Activated naive CD8-positive, alpha-beta T cell treated with anti-CD3 and anti-CD28 coated beads, Interleukin-2, amount 10 ng/mL, durations not matched to agents 7 days and 5 days (primary cell): ENCODE measurements around the gene GNA12. TPM values are rescaled to one million over a fixed set of nuclear protein-coding genes. Genes with fewer than 3 reads are reported as not detected.

Experiments
- ATAC-seq: fragments of 150-1000 bp; cut with Tn5 transposase; one replicate; pipeline ENCODE4 v1.10.0; 2021; ENCODE audit warnings: low read depth, moderate library complexity
- POLR2A ChIA-PET: fragments of 350-600 bp; sonication (Branson Sonifier 250); formaldehyde crosslinking; loops from one replicate; lab custom pipeline; 2021; ENCODE audit warnings: antibody characterized with exemption; lab: Charles Lee
- DNase-seq: peaks from one replicate; pipeline ENCODE4 v3.0.0; 2021
- H3K27ac Mint-ChIP-seq: one replicate; pipeline ENCODE4 v1.8.0; 2022; ENCODE audit warnings: mild to moderate bottlenecking, mixed read lengths
- H3K27me3 Mint-ChIP-seq: one replicate; pipeline ENCODE4 v1.8.0; 2022; ENCODE audit warnings: mild to moderate bottlenecking, moderate library complexity, mixed read lengths
- H3K36me3 Mint-ChIP-seq: one replicate; pipeline ENCODE4 v1.8.0; 2021; ENCODE audit warnings: mild to moderate bottlenecking, mixed read lengths
- H3K4me1 Mint-ChIP-seq: one replicate; pipeline ENCODE4 v1.8.0; 2021; ENCODE audit warnings: mixed read lengths
- H3K4me3 Mint-ChIP-seq: one replicate; pipeline ENCODE4 v1.8.0; 2022; ENCODE audit warnings: mild to moderate bottlenecking, moderate library complexity, mixed read lengths
- H3K9me3 Mint-ChIP-seq: one replicate; pipeline ENCODE4 v1.8.0; 2021; ENCODE audit warnings: mixed read lengths
- total RNA-seq, 2 experiments: library from RNA; stranded (reverse); gene quantifications; one replicate each; pipeline ENCODE4 v1.2.3, GENCODE V29; 2021

Gene GNA12
- total RNA-seq, 2 experiments from 2014 or later, result 14.5 to 17.4 TPM

- Mint-ChIP-seq H3K27ac (no peak overlapping the region), H3K4me3 (no peak overlapping the region), H3K9me3 (no peaks in the 10 kb centered on the region), H3K27me3 (no peaks in the 10 kb centered on the region), H3K4me1 (peaks cover 2% of the 10 kb centered on the region), H3K36me3 (no peaks in the 10 kb centered on the region)
- ATAC-seq (no peak), DNase-seq (no peak)
- POLR2A ChIA-PET, result no interaction called here
These were observed 29.7 kb downstream of the GNA12 start for GRCh38 chr7:2814186-2814945.

- Mint-ChIP-seq H3K27ac (no peak overlapping the region), H3K9me3 (no peaks in the 10 kb centered on the region)
These were observed 30.5 kb downstream of the GNA12 start for GRCh38 chr7:2813350-2814185.

GRCh38 chr7:2812831-2813230, 31.3 kb downstream of the GNA12 start:
- H3K36me3 Mint-ChIP-seq, result no peaks in the 10 kb centered on the region
- no peaks in the 10 kb centered on the region for H3K9me3 Mint-ChIP-seq
- H3K4me1 Mint-ChIP-seq, result peaks cover 2% of the 10 kb centered on the region
- POLR2A ChIA-PET, result no interaction called here
- ATAC-seq, result no peak
- H3K27ac Mint-ChIP-seq, result no peak overlapping the region
- H3K4me3 Mint-ChIP-seq, result no peak overlapping the region
- no peaks in the 10 kb centered on the region for H3K27me3 Mint-ChIP-seq
- DNase-seq, result no peak

More at GRCh38 chr7:2813350-2814185, 30.5 kb downstream of the GNA12 start:
- DNase-seq (no peak), ATAC-seq (no peak)
- POLR2A ChIA-PET, result no interaction called here
- Mint-ChIP-seq H3K4me1 (peaks cover 2% of the 10 kb centered on the region), H3K27me3 (no peaks in the 10 kb centered on the region), H3K36me3 (no peaks in the 10 kb centered on the region), H3K4me3 (no peak overlapping the region)

- no peaks in the 10 kb centered on the region for H3K36me3 Mint-ChIP-seq
- no peak for ATAC-seq
- H3K4me3 Mint-ChIP-seq, result no peak overlapping the region
- no peak overlapping the region for H3K27ac Mint-ChIP-seq
- H3K9me3 Mint-ChIP-seq, result no peaks in the 10 kb centered on the region
- no peaks in the 10 kb centered on the region for H3K27me3 Mint-ChIP-seq
- peaks cover 2% of the 10 kb centered on the region for H3K4me1 Mint-ChIP-seq
- POLR2A ChIA-PET, result no interaction called here
- DNase-seq, result no peak
These were observed 32.0 kb downstream of the GNA12 start for GRCh38 chr7:2812114-2812487.

GRCh38 chr7:2811476-2812113, 32.5 kb downstream of the GNA12 start:
- Mint-ChIP-seq H3K27ac (no peak overlapping the region), H3K36me3 (no peaks in the 10 kb centered on the region), H3K4me1 (peaks cover 2% of the 10 kb centered on the region), H3K9me3 (no peaks in the 10 kb centered on the region), H3K27me3 (no peaks in the 10 kb centered on the region), H3K4me3 (no peak overlapping the region)
- ATAC-seq (no peak), DNase-seq (no peak)
- POLR2A ChIA-PET, result no interaction called here

- no peak for DNase-seq
- no peak for ATAC-seq
- Mint-ChIP-seq H3K4me3 (no peak overlapping the region), H3K36me3 (no peaks in the 10 kb centered on the region), H3K27ac (no peak overlapping the region), H3K9me3 (no peaks in the 10 kb centered on the region), H3K27me3 (no peaks in the 10 kb centered on the region), H3K4me1 (peaks cover 2% of the 10 kb centered on the region)
- POLR2A ChIA-PET, result no interaction called here
These were observed 33.3 kb downstream of the GNA12 start for GRCh38 chr7:2810682-2811415.

GRCh38 chr7:2809903-2810625, 34.0 kb downstream of the GNA12 start:
- Mint-ChIP-seq H3K27ac (no peak overlapping the region), H3K4me3 (no peak overlapping the region), H3K27me3 (no peaks in the 10 kb centered on the region), H3K36me3 (no peaks in the 10 kb centered on the region), H3K9me3 (no peaks in the 10 kb centered on the region), H3K4me1 (peaks cover 2% of the 10 kb centered on the region)
- no peak for ATAC-seq
- no peak for DNase-seq
- POLR2A ChIA-PET, result no interaction called here

GRCh38 chr7:2808891-2809665, 35.0 kb downstream of the GNA12 start:
- Mint-ChIP-seq H3K4me1 (peaks cover 2% of the 10 kb centered on the region), H3K27ac (no peak overlapping the region), H3K4me3 (no peak overlapping the region), H3K36me3 (no peaks in the 10 kb centered on the region), H3K27me3 (no peaks in the 10 kb centered on the region), H3K9me3 (no peaks in the 10 kb centered on the region)
- POLR2A ChIA-PET, result no interaction called here
- DNase-seq, result no peak
- no peak for ATAC-seq

GRCh38 chr7:2807845-2808772, 36.0 kb downstream of the GNA12 start:
- no peaks in the 10 kb centered on the region for H3K27me3 Mint-ChIP-seq
- ATAC-seq, result no peak
- POLR2A ChIA-PET, result no interaction called here

GRCh38 chr7:2807460-2807844, 36.7 kb downstream of the GNA12 start:
- no peaks in the 10 kb centered on the region for H3K36me3 Mint-ChIP-seq
- H3K4me1 Mint-ChIP-seq, result peaks cover 2% of the 10 kb centered on the region
- no peak overlapping the region for H3K27ac Mint-ChIP-seq
- DNase-seq (no peak), ATAC-seq (no peak)
- no peaks in the 10 kb centered on the region for H3K27me3 Mint-ChIP-seq
- no peaks in the 10 kb centered on the region for H3K9me3 Mint-ChIP-seq
- POLR2A ChIA-PET, result no interaction called here
- H3K4me3 Mint-ChIP-seq, result no peak overlapping the region

More at GRCh38 chr7:2807845-2808772, 36.0 kb downstream of the GNA12 start:
- no peak overlapping the region for H3K27ac Mint-ChIP-seq
- no peaks in the 10 kb centered on the region for H3K9me3 Mint-ChIP-seq
- DNase-seq, result no peak
- no peaks in the 10 kb centered on the region for H3K36me3 Mint-ChIP-seq
- no peak overlapping the region for H3K4me3 Mint-ChIP-seq
- peaks cover 2% of the 10 kb centered on the region for H3K4me1 Mint-ChIP-seq

GRCh38 chr7:2806571-2806970, 37.5 kb downstream of the GNA12 start:
- no peak overlapping the region for H3K27ac Mint-ChIP-seq
- no peak for ATAC-seq
- no peaks in the 10 kb centered on the region for H3K27me3 Mint-ChIP-seq
- no peaks in the 10 kb centered on the region for H3K36me3 Mint-ChIP-seq
- no peak overlapping the region for H3K4me3 Mint-ChIP-seq
- DNase-seq, result no peak
- POLR2A ChIA-PET, result no interaction called here
- no peaks in the 10 kb centered on the region for H3K9me3 Mint-ChIP-seq
- H3K4me1 Mint-ChIP-seq, result peaks cover 3% of the 10 kb centered on the region
